ENCODE data around the gene LZTR1. TPM values are rescaled to one million over a fixed set of nuclear protein-coding genes. Genes with fewer than 3 reads are reported as not detected.

Gene LZTR1
- total RNA-seq, 1 donor from 2014 or later, result 87.0 TPM

DNA sequence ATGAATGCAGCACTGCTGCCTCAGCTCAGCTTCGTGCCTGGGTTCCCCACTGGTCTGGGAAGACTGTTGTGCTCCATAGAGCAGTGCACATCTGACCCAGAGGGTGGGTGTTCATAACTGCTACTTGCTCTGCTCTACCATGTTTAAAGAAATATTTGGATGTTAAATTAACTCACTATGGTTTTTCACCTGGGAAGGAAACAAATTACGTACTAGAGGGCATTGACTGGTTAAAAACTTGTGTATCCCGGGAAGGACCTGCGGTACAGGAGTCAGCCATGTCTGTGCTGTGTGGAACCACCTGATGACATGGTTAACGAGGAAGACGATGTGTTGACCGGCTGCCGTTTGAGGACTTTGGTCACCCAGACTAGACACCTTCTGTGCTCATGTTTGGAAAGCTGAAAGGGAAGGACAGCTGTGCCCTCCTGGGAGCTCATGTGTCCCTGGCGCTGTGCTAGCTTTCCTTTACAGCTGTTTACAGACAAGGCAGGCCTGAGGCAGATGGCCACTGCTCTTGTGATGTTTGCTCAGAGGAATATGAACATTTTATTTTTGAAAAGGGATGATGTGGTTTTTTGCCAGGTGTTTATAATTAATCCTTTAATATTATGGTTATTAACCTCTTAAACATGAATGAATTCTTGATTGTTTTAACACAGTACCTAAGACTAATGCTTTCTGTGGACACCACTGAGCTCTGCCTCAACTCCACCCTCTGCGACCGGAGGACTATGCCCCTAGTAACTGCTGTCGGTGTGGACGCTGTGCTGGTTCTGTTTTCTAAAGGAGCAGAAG is 29.4 kb upstream of the LZTR1 start:
- Mint-ChIP-seq H3K36me3 (ENCODE audit: low read depth) (peaks cover 13% of the 10 kb centered on the region), H3K27me3 (ENCODE audit: low read depth) (no peaks in the 10 kb centered on the region), H3K9me3 (ENCODE audit: low read depth) (no peaks in the 10 kb centered on the region), H3K4me3 (ENCODE audit: unreplicated experiment) (no peak overlapping the region), H3K4me1 (ENCODE audit: low read depth) (peaks cover 11% of the 10 kb centered on the region), H3K27ac (ENCODE audit: unreplicated experiment) (no peak overlapping the region)
- DNase-seq (ENCODE audit: low spot score), result no peak
- TF ChIP-seq CTCF (IDR thresholded peaks at IDR 0.05), result no peak

DNA sequence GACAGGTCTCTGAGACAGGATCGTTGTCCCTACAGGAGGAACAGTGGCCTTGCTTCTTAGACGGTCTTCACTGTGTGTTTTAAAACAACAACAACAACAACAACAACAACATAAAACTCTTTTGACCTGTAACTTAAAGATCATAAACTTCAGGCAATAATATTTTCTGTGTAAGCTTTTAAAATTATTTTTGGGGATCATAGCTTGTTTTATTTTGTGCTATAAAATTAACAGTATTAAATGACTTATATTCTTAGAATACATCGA is 28.8 kb upstream of the LZTR1 start:
- TF ChIP-seq CTCF (IDR thresholded peaks at IDR 0.05), result no peak
- H3K9me3 Mint-ChIP-seq (ENCODE audit: low read depth), result no peaks in the 10 kb centered on the region
- no peak for DNase-seq (ENCODE audit: low spot score)
- H3K27ac Mint-ChIP-seq (ENCODE audit: unreplicated experiment), result no peak overlapping the region
- H3K27me3 Mint-ChIP-seq (ENCODE audit: low read depth), result no peaks in the 10 kb centered on the region
- no peak overlapping the region for H3K4me3 Mint-ChIP-seq (ENCODE audit: unreplicated experiment)
- H3K4me1 Mint-ChIP-seq (ENCODE audit: low read depth), result peaks cover 14% of the 10 kb centered on the region
- H3K36me3 Mint-ChIP-seq (ENCODE audit: low read depth), result peaks cover 13% of the 10 kb centered on the region

- Mint-ChIP-seq H3K27me3 (ENCODE audit: low read depth) (no peaks in the 10 kb centered on the region), H3K4me1 (ENCODE audit: low read depth) (peaks cover 14% of the 10 kb centered on the region), H3K9me3 (ENCODE audit: low read depth) (no peaks in the 10 kb centered on the region), H3K4me3 (ENCODE audit: unreplicated experiment) (no peak overlapping the region), H3K27ac (ENCODE audit: unreplicated experiment) (no peak overlapping the region), H3K36me3 (ENCODE audit: low read depth) (peaks cover 13% of the 10 kb centered on the region)
- TF ChIP-seq CTCF (IDR thresholded peaks at IDR 0.05), result no peak
- DNase-seq (ENCODE audit: low spot score), result no peak
Observed at GRCh38 chr22:20953668-20954500, 28.2 kb upstream of the LZTR1 start.

GRCh38 chr22:20955548-20955947 is 26.5 kb upstream of the LZTR1 start:
- no peak for TF ChIP-seq CTCF (IDR thresholded peaks at IDR 0.05)
- H3K9me3 Mint-ChIP-seq (ENCODE audit: low read depth), result no peaks in the 10 kb centered on the region
- peaks cover 14% of the 10 kb centered on the region for H3K4me1 Mint-ChIP-seq (ENCODE audit: low read depth)
- H3K27ac Mint-ChIP-seq (ENCODE audit: unreplicated experiment), result no peak overlapping the region
- no peaks in the 10 kb centered on the region for H3K27me3 Mint-ChIP-seq (ENCODE audit: low read depth)
- H3K36me3 Mint-ChIP-seq (ENCODE audit: low read depth), result peaks cover 10% of the 10 kb centered on the region
- H3K4me3 Mint-ChIP-seq (ENCODE audit: unreplicated experiment), result no peak overlapping the region
- DNase-seq (ENCODE audit: low spot score), result no peak

GRCh38 chr22:20956258-20957101 is 25.6 kb upstream of the LZTR1 start:
- Mint-ChIP-seq H3K27me3 (ENCODE audit: low read depth) (no peaks in the 10 kb centered on the region), H3K27ac (ENCODE audit: unreplicated experiment) (no peak overlapping the region), H3K4me3 (ENCODE audit: unreplicated experiment) (peak overlapping the region; percentile 57), H3K36me3 (ENCODE audit: low read depth) (peaks cover 10% of the 10 kb centered on the region), H3K9me3 (ENCODE audit: low read depth) (no peaks in the 10 kb centered on the region), H3K4me1 (ENCODE audit: low read depth) (peaks cover 14% of the 10 kb centered on the region)
- no peak for TF ChIP-seq CTCF (IDR thresholded peaks at IDR 0.05)
- DNase-seq (ENCODE audit: low spot score), result no peak
